ENCODE measurements around the gene SNRNP200. TPM values are rescaled to one million over a fixed set of nuclear protein-coding genes. Genes with fewer than 3 reads are reported as not detected.

The SNRNP200 gene
- total and polyA plus RNA-seq, 2 donors (not counting 1 experiment from before 2014, with no cell fraction given) = 211 to 216 TPM

DNA sequence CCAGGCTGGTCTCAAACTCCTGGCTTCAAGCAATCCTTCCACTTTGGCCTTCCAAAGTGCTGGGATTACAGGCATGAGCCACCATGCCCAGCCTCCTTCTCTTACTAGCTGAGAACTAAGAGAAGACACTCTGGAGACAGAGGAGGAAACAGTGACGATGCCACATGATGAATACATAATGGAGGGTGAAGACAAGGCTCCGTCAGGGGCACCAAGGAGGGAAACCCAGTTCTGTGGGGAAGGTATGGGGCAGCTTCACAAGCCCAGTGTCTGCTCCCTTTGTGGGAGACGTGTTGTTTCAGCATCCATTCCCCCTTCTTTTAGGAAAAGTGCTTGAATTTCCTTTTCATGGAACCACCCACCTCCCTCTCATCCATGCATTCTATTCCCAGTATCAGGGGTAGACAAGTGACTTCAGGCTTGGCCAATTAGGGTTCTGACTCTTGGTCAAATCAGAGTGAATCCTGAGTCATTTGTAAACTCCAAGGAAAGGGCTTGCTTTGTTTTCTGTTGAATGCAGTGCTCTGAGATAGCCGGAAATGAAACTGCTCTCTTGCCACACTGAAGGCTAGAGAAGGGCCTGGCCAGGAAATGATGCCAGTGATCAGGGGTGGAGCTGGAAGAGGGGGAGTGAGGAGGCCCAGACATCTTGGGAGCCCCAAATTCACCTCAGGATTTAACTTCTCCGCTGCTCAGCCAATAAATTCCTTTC lies 63.3 kb downstream of the SNRNP200 start:
- peak; percentile 86 for ATAC-seq (ENCODE audit: low read depth)
- peaks cover 46% of the 10 kb centered on the region for H3K4me1 Mint-ChIP-seq

More for the DNA sequence above, 63.3 kb downstream of the SNRNP200 start:
- Mint-ChIP-seq H3K9me3 (ENCODE audit: insufficient read depth) (no peaks in the 10 kb centered on the region), H3K27me3 (no peaks in the 10 kb centered on the region), H3K27ac (peak overlapping the region; percentile 95), H3K4me3 (peak overlapping the region; percentile 76)
- Histone ChIP-seq H3K36me3 (replicated peaks in 1 of 2; ENCODE audit: control extremely low read depth in 1 of 2, control insufficient read depth in 1 of 2, extremely low read depth in 1 of 2, insufficient read depth in 2 of 2, low read length in 1 of 2) (peaks cover 0 to 3% of the 10 kb centered on the region in 2 experiments), H3K79me2 (ENCODE audit: control insufficient read depth, insufficient read depth, low read length) (peaks cover 4% of the 10 kb centered on the region), H3K4me2 (replicated peaks; ENCODE audit: low read depth, low read length, poor library complexity, severe bottlenecking) (peak overlapping the region; percentile 78), H3K9me3 (ENCODE audit: control extremely low read depth in 1 of 3, control insufficient read depth in 2 of 3, insufficient read depth in 1 of 3, low read length in 2 of 3) (peaks cover 0 to 12% (median 3%) of the 10 kb centered on the region in 3 donors), H2AFZ (ENCODE audit: insufficient read depth, low read depth, low read length, poor library complexity, severe bottlenecking) (peak overlapping the region; percentile 79), H3K4me3 (ENCODE audit: control extremely low read depth in 1 of 5, extremely low read depth in 1 of 5, insufficient read depth in 1 of 5, low read depth in 2 of 5, low read length in 4 of 5) (peak overlapping the region; percentile 4 to 42 (median 38)), H3K27ac (ENCODE audit: low read length in 2 of 2) (peak overlapping the region; percentile 77 to 93), H4K20me1 (ENCODE audit: control insufficient read depth, insufficient read depth, low read length, poor library complexity, severe bottlenecking) (no peaks in the 10 kb centered on the region), H3K9ac (ENCODE audit: low read length) (peak overlapping the region; percentile 62), H3K4me1 (ENCODE audit: control insufficient read depth in 2 of 2, insufficient read depth in 2 of 2, low read length in 2 of 2) (peaks cover 34 to 51% of the 10 kb centered on the region in 2 donors), H3K27me3 (replicated peaks in 1 of 4; ENCODE audit: control extremely low read depth in 1 of 4, control insufficient read depth in 3 of 4, insufficient read depth in 4 of 4, low read length in 3 of 4) (no peaks in the 10 kb centered on the region)
- intact Hi-C loops (cut with micrococcal nuclease) = loop anchor here (1.0 to 2.0 kb wide), 3 partner anchors 17 to 34 kb away; partner anchors contain the start of genes STARD7 and TMEM127
- TF ChIP-seq EZH2 (IDR thresholded peaks at IDR 0.05; ENCODE audit: borderline replicate concordance, insufficient read depth, low read depth, low read length, poor library complexity, severe bottlenecking) = no peak
- TF ChIP-seq, protein P1, sequence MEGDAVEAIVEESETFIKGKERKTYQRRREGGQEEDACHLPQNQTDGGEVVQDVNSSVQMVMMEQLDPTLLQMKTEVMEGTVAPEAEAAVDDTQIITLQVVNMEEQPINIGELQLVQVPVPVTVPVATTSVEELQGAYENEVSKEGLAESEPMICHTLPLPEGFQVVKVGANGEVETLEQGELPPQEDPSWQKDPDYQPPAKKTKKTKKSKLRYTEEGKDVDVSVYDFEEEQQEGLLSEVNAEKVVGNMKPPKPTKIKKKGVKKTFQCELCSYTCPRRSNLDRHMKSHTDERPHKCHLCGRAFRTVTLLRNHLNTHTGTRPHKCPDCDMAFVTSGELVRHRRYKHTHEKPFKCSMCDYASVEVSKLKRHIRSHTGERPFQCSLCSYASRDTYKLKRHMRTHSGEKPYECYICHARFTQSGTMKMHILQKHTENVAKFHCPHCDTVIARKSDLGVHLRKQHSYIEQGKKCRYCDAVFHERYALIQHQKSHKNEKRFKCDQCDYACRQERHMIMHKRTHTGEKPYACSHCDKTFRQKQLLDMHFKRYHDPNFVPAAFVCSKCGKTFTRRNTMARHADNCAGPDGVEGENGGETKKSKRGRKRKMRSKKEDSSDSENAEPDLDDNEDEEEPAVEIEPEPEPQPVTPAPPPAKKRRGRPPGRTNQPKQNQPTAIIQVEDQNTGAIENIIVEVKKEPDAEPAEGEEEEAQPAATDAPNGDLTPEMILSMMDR (IDR thresholded peaks at IDR 0.05) = no peak
- no CpG with 5 or more reads among the region's 5 CpGs for WGBS (ENCODE audit: insufficient coverage)
- POLR2A ChIA-PET = interaction anchor here (0.6 to 2.4 kb wide), 6 partner anchors 8 to 114 kb away, joined by 4 to 13 read pairs (median 5); partner anchors contain the start of gene STARD7
- CTCF ChIA-PET = interaction anchor here (0.9 to 2.1 kb wide), 10 partner anchors 9 to 125 kb away, joined by 3 to 9 read pairs (median 4); partner anchors contain the start of genes ASTL, CIAO1 and TMEM127
- peak; percentile 67 for DNase-seq
